ENCODE data around the gene PARVB.
A peak's percentile ranks its signal among the peaks of the same experiment; 100 is the strongest.

The PARVB gene

GRCh38 chr22:43991316-43992020 is 32.6 kb upstream of the PARVB start:
- TF ChIP-seq, protein P1, sequence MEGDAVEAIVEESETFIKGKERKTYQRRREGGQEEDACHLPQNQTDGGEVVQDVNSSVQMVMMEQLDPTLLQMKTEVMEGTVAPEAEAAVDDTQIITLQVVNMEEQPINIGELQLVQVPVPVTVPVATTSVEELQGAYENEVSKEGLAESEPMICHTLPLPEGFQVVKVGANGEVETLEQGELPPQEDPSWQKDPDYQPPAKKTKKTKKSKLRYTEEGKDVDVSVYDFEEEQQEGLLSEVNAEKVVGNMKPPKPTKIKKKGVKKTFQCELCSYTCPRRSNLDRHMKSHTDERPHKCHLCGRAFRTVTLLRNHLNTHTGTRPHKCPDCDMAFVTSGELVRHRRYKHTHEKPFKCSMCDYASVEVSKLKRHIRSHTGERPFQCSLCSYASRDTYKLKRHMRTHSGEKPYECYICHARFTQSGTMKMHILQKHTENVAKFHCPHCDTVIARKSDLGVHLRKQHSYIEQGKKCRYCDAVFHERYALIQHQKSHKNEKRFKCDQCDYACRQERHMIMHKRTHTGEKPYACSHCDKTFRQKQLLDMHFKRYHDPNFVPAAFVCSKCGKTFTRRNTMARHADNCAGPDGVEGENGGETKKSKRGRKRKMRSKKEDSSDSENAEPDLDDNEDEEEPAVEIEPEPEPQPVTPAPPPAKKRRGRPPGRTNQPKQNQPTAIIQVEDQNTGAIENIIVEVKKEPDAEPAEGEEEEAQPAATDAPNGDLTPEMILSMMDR (IDR thresholded peaks at IDR 0.05; ENCODE audit: insufficient read depth, low read length, missing control alignments) = no peak
- ChIA-PET POLR2A (no interaction called here), CTCF (interaction anchor here (1.1 to 13.8 kb wide), 10 partner anchors 10 to 653 kb away, joined by 3 to 319 read pairs (median 18); no protein-coding TSS in a partner anchor)
- no peak for DNase-seq (ENCODE audit: low read depth, low spot score)
- H3K4me3 ChIP-seq (ENCODE audit: low read depth, low read length) = no peak overlapping the region

GRCh38 chr22:43992331-43992821 is 31.7 kb upstream of the PARVB start:
- H3K4me3 ChIP-seq (ENCODE audit: low read depth, low read length) = no peak overlapping the region
- peak; percentile 7 for DNase-seq (ENCODE audit: low read depth, low spot score)
- POLR2A ChIA-PET = no interaction called here
- TF ChIP-seq, protein P1 (IDR thresholded peaks at IDR 0.05; ENCODE audit: insufficient read depth, low read length, missing control alignments) = no peak
- CTCF ChIA-PET = interaction anchor here (0.8 to 13.8 kb wide), 46 partner anchors 11 to 742 kb away, joined by 3 to 319 read pairs (median 6); partner anchors contain the start of gene SAMM50

- ChIA-PET POLR2A (no interaction called here), CTCF (interaction anchor here (0.6 to 13.8 kb wide), 82 partner anchors 8 to 1533 kb away, joined by 3 to 319 read pairs (median 5); partner anchors contain the start of genes PNPLA3 and SAMM50)
- DNase-seq (ENCODE audit: low read depth, low spot score) = no peak
- H3K4me3 ChIP-seq (ENCODE audit: low read depth, low read length) = no peak overlapping the region
- TF ChIP-seq, protein P1 (IDR thresholded peaks at IDR 0.05; ENCODE audit: insufficient read depth, low read length, missing control alignments) = peak; percentile 93
These were observed 30.9 kb upstream of the PARVB start for GRCh38 chr22:43993072-43993760.

DNA sequence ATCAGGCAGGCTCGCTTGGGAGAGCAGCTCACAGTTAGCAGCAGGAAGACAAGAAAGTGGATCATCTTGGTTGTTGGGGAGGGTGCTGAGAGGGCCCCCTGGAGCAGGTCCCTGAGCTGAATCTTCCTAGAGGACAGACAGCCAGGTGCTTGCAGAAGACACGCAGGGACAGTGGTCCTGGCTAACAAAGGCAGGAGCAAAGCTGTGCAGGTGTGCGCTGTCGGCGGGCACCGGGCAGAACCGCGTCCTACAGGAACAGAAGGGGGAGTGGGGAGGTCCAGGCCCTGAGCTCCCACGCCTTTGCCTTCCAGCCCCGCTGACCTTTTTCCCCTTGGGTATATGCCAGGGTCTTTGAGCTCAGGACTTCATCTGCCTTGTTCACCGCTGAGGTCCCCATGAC is 30.1 kb upstream of the PARVB start:
- no peak overlapping the region for H3K4me3 ChIP-seq (ENCODE audit: low read depth, low read length)
- no peak for DNase-seq (ENCODE audit: low read depth, low spot score)
- ChIA-PET POLR2A (no interaction called here), CTCF (interaction anchor here (0.8 to 13.8 kb wide), 54 partner anchors 9 to 690 kb away, joined by 3 to 319 read pairs (median 6); partner anchors contain the start of genes PNPLA3 and SAMM50)
- TF ChIP-seq, protein P1 (IDR thresholded peaks at IDR 0.05; ENCODE audit: insufficient read depth, low read length, missing control alignments) = no peak

DNA sequence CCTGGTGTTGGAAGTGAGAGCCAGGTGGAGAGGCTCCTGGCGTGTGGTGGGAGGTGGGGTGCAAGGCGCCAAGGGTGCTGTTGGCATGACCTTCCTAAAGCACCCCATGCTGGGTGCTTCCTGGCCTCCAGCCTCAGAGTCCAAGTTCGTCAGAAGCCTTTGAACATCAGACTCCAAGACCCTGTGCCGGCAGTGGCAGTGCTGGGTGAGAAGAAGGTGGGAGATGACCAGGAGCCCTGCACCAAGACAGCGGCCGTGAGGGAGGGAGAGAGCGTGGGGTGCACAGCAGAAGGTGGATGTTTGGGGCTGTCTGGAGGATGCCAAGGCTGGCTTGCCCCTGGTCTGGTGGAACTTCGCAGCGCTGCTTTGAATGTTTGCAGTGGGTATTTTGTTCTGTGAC is 29.7 kb upstream of the PARVB start:
- ChIA-PET CTCF (interaction anchor here (1.0 to 13.8 kb wide), 20 partner anchors 11 to 690 kb away, joined by 3 to 319 read pairs (median 10); partner anchors contain the start of gene SAMM50), POLR2A (no interaction called here)
- no peak overlapping the region for H3K4me3 ChIP-seq (ENCODE audit: low read depth, low read length)
- DNase-seq (ENCODE audit: low read depth, low spot score) = no peak
- TF ChIP-seq, protein P1 (IDR thresholded peaks at IDR 0.05; ENCODE audit: insufficient read depth, low read length, missing control alignments) = no peak
